ENCODE measurements around the gene SULF2. TPM values are rescaled to one million over a fixed set of nuclear protein-coding genes. Genes with fewer than 3 reads are reported as not detected.
A peak's percentile ranks its signal among the peaks of the same experiment; 100 is the strongest.

The SULF2 gene
- total RNA-seq, 2 donors from 2014 or later = 75.7 to 146 TPM

DNA sequence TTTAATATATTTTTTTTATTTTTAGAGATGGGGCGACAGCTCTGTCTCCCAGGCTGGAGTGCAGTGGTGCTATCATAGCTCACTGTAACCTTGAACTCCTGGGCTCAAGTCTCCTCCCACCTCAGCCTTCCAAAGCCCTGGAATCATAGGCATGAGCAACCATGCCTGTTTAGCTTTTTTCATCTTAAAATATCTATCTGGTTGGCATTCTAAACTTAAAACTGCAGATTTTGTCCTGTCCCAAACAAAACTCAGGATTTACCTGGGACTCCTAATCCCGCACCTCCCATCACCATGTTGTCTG lies 124.7 kb downstream of the SULF2 start:
- Histone ChIP-seq H3K36me3 (ENCODE audit: control insufficient read depth, insufficient read depth, low read length) (peaks cover 78% of the 10 kb centered on the region), H3K9ac (ENCODE audit: extremely low read depth, low read length, poor library complexity, severe bottlenecking) (no peak overlapping the region), H3K9me3 (ENCODE audit: control insufficient read depth, low read length) (no peaks in the 10 kb centered on the region), H3K4me3 (ENCODE audit: low read length) (no peak overlapping the region), H3K27ac (ENCODE audit: low read depth, low read length) (no peak overlapping the region), H3K27me3 (ENCODE audit: control insufficient read depth, insufficient read depth, low read length, poor library complexity, severe bottlenecking) (no peaks in the 10 kb centered on the region), H3K4me1 (ENCODE audit: control insufficient read depth, insufficient read depth, low read length) (no peaks in the 10 kb centered on the region)
- Mint-ChIP-seq H3K36me3 (ENCODE audit: low read depth) (peaks cover 51% of the 10 kb centered on the region), H3K27ac (no peak overlapping the region), H3K9me3 (no peaks in the 10 kb centered on the region), H3K4me1 (peaks cover 6% of the 10 kb centered on the region), H3K4me3 (no peak overlapping the region), H3K27me3 (ENCODE audit: insufficient read depth) (no peaks in the 10 kb centered on the region)
- TF ChIP-seq, protein P1, sequence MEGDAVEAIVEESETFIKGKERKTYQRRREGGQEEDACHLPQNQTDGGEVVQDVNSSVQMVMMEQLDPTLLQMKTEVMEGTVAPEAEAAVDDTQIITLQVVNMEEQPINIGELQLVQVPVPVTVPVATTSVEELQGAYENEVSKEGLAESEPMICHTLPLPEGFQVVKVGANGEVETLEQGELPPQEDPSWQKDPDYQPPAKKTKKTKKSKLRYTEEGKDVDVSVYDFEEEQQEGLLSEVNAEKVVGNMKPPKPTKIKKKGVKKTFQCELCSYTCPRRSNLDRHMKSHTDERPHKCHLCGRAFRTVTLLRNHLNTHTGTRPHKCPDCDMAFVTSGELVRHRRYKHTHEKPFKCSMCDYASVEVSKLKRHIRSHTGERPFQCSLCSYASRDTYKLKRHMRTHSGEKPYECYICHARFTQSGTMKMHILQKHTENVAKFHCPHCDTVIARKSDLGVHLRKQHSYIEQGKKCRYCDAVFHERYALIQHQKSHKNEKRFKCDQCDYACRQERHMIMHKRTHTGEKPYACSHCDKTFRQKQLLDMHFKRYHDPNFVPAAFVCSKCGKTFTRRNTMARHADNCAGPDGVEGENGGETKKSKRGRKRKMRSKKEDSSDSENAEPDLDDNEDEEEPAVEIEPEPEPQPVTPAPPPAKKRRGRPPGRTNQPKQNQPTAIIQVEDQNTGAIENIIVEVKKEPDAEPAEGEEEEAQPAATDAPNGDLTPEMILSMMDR (conservative IDR thresholded peaks at IDR 0.05) = no peak
- peak; percentile 7 for DNase-seq
- 92 to 100% methylated on average over 2 of the region's 2 CpGs for WGBS, 2 experiments (ENCODE audit: insufficient coverage in 1 of 2, insufficient read length in 1 of 2)

DNA sequence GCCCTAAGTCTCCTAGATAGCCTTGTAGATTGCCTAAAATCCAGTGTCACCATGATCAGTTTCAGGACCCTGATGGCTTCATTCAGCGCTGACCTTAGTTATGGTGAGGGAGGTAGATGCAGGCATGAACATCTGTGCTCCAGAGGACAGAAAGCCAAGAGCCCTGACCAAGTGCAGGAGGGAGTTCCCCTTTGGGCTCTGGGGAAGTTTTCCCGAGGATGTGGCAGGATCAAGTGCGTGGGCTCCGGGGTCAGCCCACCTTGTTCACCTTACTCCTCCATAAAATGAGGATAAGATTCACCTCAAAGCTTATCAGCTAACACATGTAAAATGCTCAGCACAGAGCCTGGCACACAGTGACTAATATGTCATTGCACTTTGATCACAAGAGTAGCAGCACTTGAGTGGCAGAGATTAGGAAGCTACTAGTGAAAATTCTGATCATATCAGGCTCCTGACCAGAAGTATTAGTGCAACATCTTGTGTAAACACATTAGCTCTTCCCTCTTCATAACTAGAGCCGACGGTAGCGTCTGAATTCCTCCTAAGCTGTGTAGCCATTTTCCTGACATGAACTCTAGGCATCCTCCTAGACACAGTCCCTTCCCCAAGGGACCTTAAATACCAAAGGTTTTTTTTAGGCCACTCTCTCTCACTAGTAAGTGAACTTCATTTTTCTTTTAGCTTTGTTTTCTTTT lies 125.2 kb downstream of the SULF2 start:
- Histone ChIP-seq H3K9ac (ENCODE audit: extremely low read depth, low read length, poor library complexity, severe bottlenecking) (no peak overlapping the region), H3K4me3 (ENCODE audit: low read length) (no peak overlapping the region), H3K4me1 (ENCODE audit: control insufficient read depth, insufficient read depth, low read length) (no peaks in the 10 kb centered on the region), H3K9me3 (ENCODE audit: control insufficient read depth, low read length) (no peaks in the 10 kb centered on the region), H3K27ac (ENCODE audit: low read depth, low read length) (no peak overlapping the region), H3K36me3 (ENCODE audit: control insufficient read depth, insufficient read depth, low read length) (peaks cover 80% of the 10 kb centered on the region), H3K27me3 (ENCODE audit: control insufficient read depth, insufficient read depth, low read length, poor library complexity, severe bottlenecking) (no peaks in the 10 kb centered on the region)
- H3K9me3 Mint-ChIP-seq = no peaks in the 10 kb centered on the region
- H3K27ac Mint-ChIP-seq = no peak overlapping the region
- peaks cover 10% of the 10 kb centered on the region for H3K4me1 Mint-ChIP-seq
- TF ChIP-seq, protein P1 (conservative IDR thresholded peaks at IDR 0.05) = no peak
- DNase-seq = peak; percentile 29
- peaks cover 55% of the 10 kb centered on the region for H3K36me3 Mint-ChIP-seq (ENCODE audit: low read depth)
- H3K27me3 Mint-ChIP-seq (ENCODE audit: insufficient read depth) = no peaks in the 10 kb centered on the region
- H3K4me3 Mint-ChIP-seq = no peak overlapping the region
- 91 to 98% methylated on average over 4 to 7 of the region's 7 CpGs for WGBS, 2 experiments (ENCODE audit: insufficient coverage in 1 of 2, insufficient read length in 1 of 2)

DNA sequence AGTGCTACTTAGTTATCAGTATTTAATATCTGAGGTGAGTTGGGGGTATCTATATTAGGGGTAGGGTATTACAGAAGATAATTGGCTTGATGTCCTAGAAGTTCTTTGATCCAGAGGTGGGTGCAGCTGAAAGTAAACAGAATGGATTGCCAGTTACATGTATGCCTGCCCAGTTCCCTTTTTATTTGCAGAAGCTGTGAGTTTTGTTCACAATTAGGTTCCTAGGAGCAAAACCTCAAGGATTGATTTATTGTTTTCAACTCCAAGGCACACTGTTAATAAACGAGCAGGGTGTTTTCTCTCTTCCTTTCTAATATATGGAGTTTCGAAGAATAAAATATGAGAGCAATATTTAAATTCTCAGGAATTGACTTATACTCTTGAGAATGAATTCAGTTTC lies 129.0 kb downstream of the SULF2 start:
- H3K4me3 ChIP-seq (ENCODE audit: low read length) = no peak overlapping the region
- Mint-ChIP-seq H3K9me3 (no peaks in the 10 kb centered on the region), H3K4me1 (peaks cover 23% of the 10 kb centered on the region), H3K4me3 (no peak overlapping the region), H3K27me3 (ENCODE audit: insufficient read depth) (no peaks in the 10 kb centered on the region), H3K27ac (no peak overlapping the region), H3K36me3 (ENCODE audit: low read depth) (peaks cover 64% of the 10 kb centered on the region)
- no peak overlapping the region for H3K27ac ChIP-seq (ENCODE audit: low read depth, low read length)
- peaks cover 92% of the 10 kb centered on the region for H3K36me3 ChIP-seq (ENCODE audit: control insufficient read depth, insufficient read depth, low read length)
- H3K9me3 ChIP-seq (ENCODE audit: control insufficient read depth, low read length) = no peaks in the 10 kb centered on the region
- no peak for DNase-seq
- no peaks in the 10 kb centered on the region for H3K27me3 ChIP-seq (ENCODE audit: control insufficient read depth, insufficient read depth, low read length, poor library complexity, severe bottlenecking)
- H3K9ac ChIP-seq (ENCODE audit: extremely low read depth, low read length, poor library complexity, severe bottlenecking) = no peak overlapping the region
- TF ChIP-seq, protein P1 (conservative IDR thresholded peaks at IDR 0.05) = no peak
- 90 to 100% methylated on average over 1 of the region's 2 CpGs for WGBS, 2 experiments (ENCODE audit: insufficient coverage in 1 of 2, insufficient read length in 1 of 2)
- no peaks in the 10 kb centered on the region for H3K4me1 ChIP-seq (ENCODE audit: control insufficient read depth, insufficient read depth, low read length)

Data from endodermal cell (in vitro differentiated cells).